ENCODE measurements around the gene RXRG.

The RXRG gene

DNA sequence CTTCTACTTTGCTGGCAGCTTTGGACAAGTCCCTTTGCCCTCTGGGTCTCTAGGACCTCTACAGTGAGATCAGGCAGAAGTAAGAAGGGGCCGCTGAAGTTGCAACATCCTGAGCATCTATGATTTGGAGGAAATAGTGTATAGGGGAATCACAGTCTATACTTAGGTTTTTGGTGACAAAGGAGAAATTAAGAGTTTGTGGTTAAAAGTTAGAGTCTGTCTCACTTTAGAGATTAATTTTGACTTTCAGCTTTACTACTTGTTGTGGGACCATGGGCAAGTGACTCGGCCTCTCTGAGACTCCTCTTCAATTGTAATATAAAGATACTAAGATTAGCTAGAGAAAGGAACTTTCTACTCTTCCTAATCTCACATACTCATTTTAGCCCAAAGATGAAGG, 55.3 kb downstream of the RXRG start:
- TF ChIP-seq, protein P1, sequence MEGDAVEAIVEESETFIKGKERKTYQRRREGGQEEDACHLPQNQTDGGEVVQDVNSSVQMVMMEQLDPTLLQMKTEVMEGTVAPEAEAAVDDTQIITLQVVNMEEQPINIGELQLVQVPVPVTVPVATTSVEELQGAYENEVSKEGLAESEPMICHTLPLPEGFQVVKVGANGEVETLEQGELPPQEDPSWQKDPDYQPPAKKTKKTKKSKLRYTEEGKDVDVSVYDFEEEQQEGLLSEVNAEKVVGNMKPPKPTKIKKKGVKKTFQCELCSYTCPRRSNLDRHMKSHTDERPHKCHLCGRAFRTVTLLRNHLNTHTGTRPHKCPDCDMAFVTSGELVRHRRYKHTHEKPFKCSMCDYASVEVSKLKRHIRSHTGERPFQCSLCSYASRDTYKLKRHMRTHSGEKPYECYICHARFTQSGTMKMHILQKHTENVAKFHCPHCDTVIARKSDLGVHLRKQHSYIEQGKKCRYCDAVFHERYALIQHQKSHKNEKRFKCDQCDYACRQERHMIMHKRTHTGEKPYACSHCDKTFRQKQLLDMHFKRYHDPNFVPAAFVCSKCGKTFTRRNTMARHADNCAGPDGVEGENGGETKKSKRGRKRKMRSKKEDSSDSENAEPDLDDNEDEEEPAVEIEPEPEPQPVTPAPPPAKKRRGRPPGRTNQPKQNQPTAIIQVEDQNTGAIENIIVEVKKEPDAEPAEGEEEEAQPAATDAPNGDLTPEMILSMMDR (IDR thresholded peaks at IDR 0.05; ENCODE audit: insufficient read depth, missing control alignments), result no peak
- DNase-seq (ENCODE audit: insufficient read length, low spot score), result no peak
- no peak for FAIRE-seq

DNA sequence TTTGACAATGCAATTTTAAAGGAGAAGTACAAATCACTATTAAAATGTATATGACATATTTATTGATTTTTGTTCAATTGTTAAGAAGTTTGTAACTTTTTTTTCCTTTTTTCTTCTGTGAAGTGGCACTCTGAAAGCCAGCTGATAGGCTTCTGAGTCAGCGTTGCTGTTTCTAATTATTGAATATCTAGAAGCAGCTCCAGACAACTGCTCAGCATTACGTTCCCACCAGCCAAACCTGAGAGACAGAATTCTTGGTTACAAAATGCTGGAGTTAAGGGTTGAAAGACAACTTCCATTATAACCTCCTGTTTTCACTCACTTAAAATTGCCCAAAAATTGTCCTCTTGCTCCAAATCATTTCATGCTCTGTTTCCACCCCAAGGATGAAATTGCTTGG, 57.0 kb downstream of the RXRG start:
- TF ChIP-seq, protein P1 (IDR thresholded peaks at IDR 0.05; ENCODE audit: insufficient read depth, missing control alignments), result no peak
- no peak for DNase-seq (ENCODE audit: insufficient read length, low spot score)
- no peak for FAIRE-seq

DNA sequence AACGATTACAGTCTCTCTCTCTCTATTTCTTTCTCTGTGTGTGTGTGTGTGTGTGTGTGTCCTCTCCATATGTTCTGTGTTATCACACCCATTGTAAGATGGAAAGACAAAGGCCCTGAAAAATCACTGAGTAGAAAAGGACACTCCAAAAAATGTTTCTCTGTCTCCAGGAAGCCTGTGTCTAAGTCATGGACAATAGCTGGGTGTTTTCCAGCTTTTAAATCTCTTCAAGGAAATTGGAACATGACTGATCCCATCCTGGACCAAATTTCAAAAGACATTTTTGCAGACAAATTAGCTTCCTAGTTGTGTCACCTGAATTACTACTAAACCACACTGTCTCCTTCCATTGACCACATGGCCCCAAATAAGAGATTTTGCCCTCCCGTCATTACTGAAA, 57.4 kb downstream of the RXRG start:
- no peak for FAIRE-seq
- TF ChIP-seq, protein P1 (IDR thresholded peaks at IDR 0.05; ENCODE audit: insufficient read depth, missing control alignments), result no peak
- DNase-seq (ENCODE audit: insufficient read length, low spot score), result no peak

DNA sequence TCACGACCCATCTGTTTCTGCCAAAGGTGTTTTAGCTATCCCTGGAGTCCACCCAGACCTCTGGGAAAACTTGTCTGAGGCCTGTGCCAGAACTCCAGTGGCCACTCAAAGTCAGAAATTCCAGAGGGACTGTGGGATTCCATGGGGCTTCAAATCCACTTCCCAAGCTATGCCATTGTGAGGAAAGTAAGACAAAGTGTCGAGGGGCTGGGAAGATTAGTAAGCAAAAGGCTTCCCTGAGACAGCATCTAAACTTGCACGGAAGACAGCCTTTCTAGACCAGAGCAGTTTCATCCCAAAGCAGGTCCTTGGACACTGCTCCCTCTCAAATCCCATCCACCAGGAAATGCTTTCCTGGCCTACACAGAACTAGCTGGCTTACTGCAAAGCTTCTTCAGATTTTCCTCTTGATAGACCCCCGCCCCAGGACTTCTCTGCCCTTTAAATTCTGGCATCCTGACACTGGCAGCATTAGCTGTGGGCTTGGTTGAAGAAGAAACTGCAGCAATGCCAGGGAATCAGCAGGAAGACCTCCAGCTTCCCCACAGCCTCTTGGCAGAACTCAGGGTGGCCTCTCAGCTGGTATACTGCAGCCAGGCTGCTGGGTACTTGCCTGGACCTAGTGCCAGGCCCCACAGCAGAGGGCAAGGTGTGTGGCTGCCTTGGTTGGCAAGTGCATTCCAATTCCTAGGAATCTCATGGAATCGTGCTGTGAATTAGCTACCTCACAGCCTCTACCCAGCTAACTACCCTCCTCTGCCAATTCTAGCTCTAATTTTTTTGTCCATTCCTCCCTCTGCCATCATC, 61.1 kb downstream of the RXRG start:
- TF ChIP-seq, protein P1 (IDR thresholded peaks at IDR 0.05; ENCODE audit: insufficient read depth, missing control alignments), result no peak
- DNase-seq (ENCODE audit: insufficient read length, low spot score) (no peak), FAIRE-seq (no peak)

DNA sequence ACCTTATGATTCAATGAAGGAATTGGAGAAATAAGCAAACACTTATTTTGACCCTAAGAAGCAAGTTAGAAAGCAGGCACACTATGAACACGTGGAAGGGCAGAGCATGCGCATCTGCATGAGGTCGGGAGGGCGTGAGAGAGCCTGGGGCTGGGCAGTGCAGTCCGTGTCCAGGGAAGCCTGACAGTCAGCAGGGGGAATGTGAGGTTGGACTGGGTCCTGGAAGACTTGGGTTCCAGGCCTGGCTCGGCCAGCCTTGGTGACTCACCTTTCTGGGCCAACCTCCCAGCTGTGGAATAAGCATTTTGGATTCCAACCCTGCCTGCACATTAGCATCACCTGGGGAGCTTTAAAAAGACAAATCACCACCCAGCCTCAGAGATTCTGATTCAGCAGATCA, 61.9 kb downstream of the RXRG start:
- no peak for DNase-seq (ENCODE audit: insufficient read length, low spot score)
- TF ChIP-seq, protein P1 (IDR thresholded peaks at IDR 0.05; ENCODE audit: insufficient read depth, missing control alignments), result no peak
- no peak for FAIRE-seq

GRCh38 chr1:165381745-165382505, 63.0 kb downstream of the RXRG start:
- FAIRE-seq (no peak), DNase-seq (ENCODE audit: insufficient read length, low spot score) (no peak)
- TF ChIP-seq, protein P1 (IDR thresholded peaks at IDR 0.05; ENCODE audit: insufficient read depth, missing control alignments), result no peak

Measured in D721Med (cell line).